GM23248 (cell line): Measurements from ENCODE around the gene NYNRIN. TPM values are rescaled to one million over a fixed set of nuclear protein-coding genes. Genes with fewer than 3 reads are reported as not detected.

Experiments
- DNase-seq: peaks from one replicate; pipeline ENCODE4 v3.0.0-alpha.2; 2015
- H2AFZ ChIP-seq: fragments of 200-600 bp; sonication (generic); 2 replicates; pipeline ENCODE4 v1.6.1; 2016; ENCODE audit warnings: antibody characterized with exemption
- H3F3A ChIP-seq: fragments of 200-600 bp; sonication (generic); 2 replicates; pipeline ENCODE4 v1.6.1; 2016; ENCODE audit warnings: mild to moderate bottlenecking, antibody characterized with exemption, mixed run types; ENCODE audit not compliant: insufficient read depth
- H3K27ac ChIP-seq: fragments of 200-600 bp; sonication (generic); 2 replicates; pipeline ENCODE4 v1.5.1; 2016; ENCODE audit warnings: mild to moderate bottlenecking
- H3K27me3 ChIP-seq: fragments of 200-600 bp; sonication (generic); replicated peaks from 2 replicates; pipeline ENCODE4 v1.6.1; 2016; ENCODE audit warnings: mild to moderate bottlenecking; ENCODE audit not compliant: insufficient read depth
- H3K36me3 ChIP-seq: fragments of 200-600 bp; sonication (generic); 2 replicates; pipeline ENCODE4 v1.6.1; 2016; ENCODE audit warnings: low read depth, mild to moderate bottlenecking
- H3K4me1 ChIP-seq: fragments of 200-600 bp; sonication (generic); 2 replicates; pipeline ENCODE4 v1.6.1; 2016; ENCODE audit warnings: mild to moderate bottlenecking; ENCODE audit not compliant: insufficient read depth
- H3K4me2 ChIP-seq: fragments of 200-600 bp; sonication (generic); one replicate; pipeline ENCODE4 v1.6.1; 2016; ENCODE audit warnings: mild to moderate bottlenecking; ENCODE audit not compliant: unreplicated experiment
- H3K4me3 ChIP-seq: fragments of 200-600 bp; sonication (generic); 2 replicates; pipeline ENCODE4 v1.5.1; 2016; ENCODE audit warnings: mild to moderate bottlenecking
- H3K79me2 ChIP-seq: fragments of 200-600 bp; sonication (generic); 2 replicates; pipeline ENCODE4 v1.6.1; 2016; ENCODE audit warnings: mild to moderate bottlenecking; ENCODE audit not compliant: insufficient read depth
- H3K9ac ChIP-seq: fragments of 200-600 bp; sonication (generic); 2 replicates; pipeline ENCODE4 v1.6.1; 2016; ENCODE audit warnings: mild to moderate bottlenecking
- H3K9me2 ChIP-seq: fragments of 200-600 bp; sonication (generic); 2 replicates; pipeline ENCODE4 v1.6.1; 2016; ENCODE audit warnings: mixed run types, mild to moderate bottlenecking, moderate library complexity; ENCODE audit not compliant: insufficient read depth
- H3K9me3 ChIP-seq: fragments of 200-600 bp; sonication (generic); one replicate; pipeline ENCODE4 v1.6.1; 2017; ENCODE audit warnings: low read depth
- H4K20me1 ChIP-seq: fragments of 200-600 bp; sonication (generic); 2 replicates; pipeline ENCODE4 v1.6.0; 2016; ENCODE audit not compliant: insufficient read depth
- EZH2 ChIP-seq: fragments of 200-600 bp; sonication (generic); IDR thresholded peaks from 2 replicates; pipeline ENCODE4 v1.6.1; 2018; ENCODE audit warnings: antibody characterized with exemption, mild to moderate bottlenecking; ENCODE audit not compliant: insufficient read depth, poor library complexity, severe bottlenecking
- EZH2phosphoT487 ChIP-seq: fragments of 200-600 bp; sonication (generic); IDR thresholded peaks from 2 replicates; pipeline ENCODE4 v1.6.1; 2018; ENCODE audit warnings: antibody characterized with exemption, moderate library complexity, mild to moderate bottlenecking, low read depth; ENCODE audit not compliant: insufficient read depth
- WGBS, 2 experiments: methylation state at CpG; one replicate each; pipeline ENCODE4 v1.1.6; 2015 to 2017; ENCODE audit warnings: low lambda C conversion rate in 2 of 2, low coverage in 1 of 2; ENCODE audit errors: missing lambda C conversion rate in 2 of 2; 5-methylcytosine and 5-hydroxymethylcytosine counted together
- in situ Hi-C: fragments of 300-500 bp; cut with MboI; formaldehyde crosslinking; loops from 2 replicates; pipeline ENCODE4 v1.15.0; 2020
- polyA plus RNA-seq: library from polyadenylated mRNA; unstranded; fragments of >200 nt; fragmentation: Nextera tagmentation; extraction: Ambion mirVana; gene quantifications from 2 replicates; pipeline ENCODE4 v1.2.1, GENCODE V29; 2016
- total RNA-seq: library from RNA; depleted of rRNA; stranded (reverse); fragments of >200 nt; shearing (Covaris generic); gene quantifications from 2 replicates; pipeline ENCODE4 v1.2.3, GENCODE V29; 2014

NYNRIN gene
- total and polyA plus RNA-seq, 2 experiments from 2014 or later, result 2.2 to 4.4 TPM

DNA sequence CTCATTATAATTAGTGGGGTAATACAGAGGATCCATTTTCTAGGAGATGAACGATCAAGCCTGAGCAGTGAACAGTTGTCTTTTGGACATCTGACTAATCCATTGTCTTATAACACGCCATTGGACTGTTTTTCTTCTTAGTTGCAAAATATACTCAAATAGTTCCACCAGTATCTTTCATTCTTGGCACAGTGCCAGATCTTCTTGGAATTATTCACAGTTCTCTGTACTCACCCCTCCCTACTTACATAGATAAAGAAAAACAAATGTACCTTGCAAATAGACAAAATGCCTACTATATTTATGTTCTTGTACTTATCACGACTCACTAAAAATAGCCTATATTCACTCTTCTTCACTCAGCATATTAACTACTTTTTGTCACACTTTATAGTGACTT is 26.9 kb downstream of the NYNRIN start:
- peak overlapping the region; percentile 78 for H3K27ac ChIP-seq
- peak overlapping the region; percentile 37; the same call in 1 of the 2 replicates for H3K9ac ChIP-seq
- H3K4me3 ChIP-seq, result no peak overlapping the region
- H3K79me2 ChIP-seq, result peaks cover 5% of the 10 kb centered on the region
- peak overlapping the region; percentile 68 for H2AFZ ChIP-seq
- no peaks in the 10 kb centered on the region for H4K20me1 ChIP-seq
- no peaks in the 10 kb centered on the region for H3K27me3 ChIP-seq
- WGBS, 2 experiments, result 6 to 14% methylated on average over 3 of the region's 3 CpGs
- H3F3A ChIP-seq, result peaks cover 28% of the 10 kb centered on the region
- peak overlapping the region; percentile 31 for H3K4me2 ChIP-seq
- DNase-seq, result peak; percentile 93
- no peaks in the 10 kb centered on the region for H3K36me3 ChIP-seq
- peaks cover 24% of the 10 kb centered on the region for H3K4me1 ChIP-seq
- no peaks in the 10 kb centered on the region for H3K9me2 ChIP-seq
- in situ Hi-C loops, result no loop called here
- no peaks in the 10 kb centered on the region for H3K9me3 ChIP-seq
- no peak for TF ChIP-seq EZH2phosphoT487
- no peak for TF ChIP-seq EZH2

DNA sequence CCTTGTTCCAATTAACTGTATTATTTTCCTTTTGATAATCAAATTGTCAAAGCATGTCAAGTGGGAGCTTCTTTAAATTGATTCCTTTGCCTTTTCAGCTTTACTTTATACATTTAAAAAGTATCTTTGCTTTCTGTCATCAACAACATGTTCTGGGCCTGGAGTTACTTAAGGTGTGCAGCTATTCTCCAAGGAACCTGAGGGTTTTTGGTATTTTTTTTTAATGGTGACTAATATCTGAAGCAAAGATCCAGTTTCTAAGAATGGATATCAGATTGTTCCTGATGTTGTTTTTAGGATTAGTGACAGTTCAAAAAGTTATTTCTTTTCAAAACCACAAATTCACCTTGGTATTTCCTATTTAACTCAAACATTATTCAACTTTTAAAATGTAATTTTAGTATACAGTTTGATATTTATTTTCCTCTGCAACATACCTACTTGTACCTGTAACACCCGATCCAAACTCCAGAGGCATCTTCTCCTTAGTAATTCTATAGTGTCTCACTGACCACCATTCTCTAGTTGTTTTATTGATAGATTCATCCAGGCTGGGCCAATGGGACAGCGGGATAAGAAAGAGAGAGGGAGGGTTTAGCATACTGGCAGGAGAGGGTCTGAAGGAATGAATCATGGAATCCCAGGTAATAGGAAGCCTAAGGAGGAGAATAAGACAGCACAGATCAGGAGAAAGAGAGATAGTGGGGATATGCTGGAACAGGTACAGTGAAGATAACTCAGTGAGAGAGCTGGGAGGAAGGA is 27.5 kb downstream of the NYNRIN start:
- no peak for DNase-seq
- no peaks in the 10 kb centered on the region for H3K27me3 ChIP-seq
- peaks cover 28% of the 10 kb centered on the region for H3K4me1 ChIP-seq
- H3K27ac ChIP-seq, result peak overlapping the region; percentile 78; the same call in 1 of the 2 replicates
- H3K9ac ChIP-seq, result no peak overlapping the region
- H3F3A ChIP-seq, result peaks cover 33% of the 10 kb centered on the region
- in situ Hi-C loops, result no loop called here
- no peak overlapping the region for H2AFZ ChIP-seq
- no peak for TF ChIP-seq EZH2
- no peak for TF ChIP-seq EZH2phosphoT487
- no peaks in the 10 kb centered on the region for H3K36me3 ChIP-seq
- H4K20me1 ChIP-seq, result no peaks in the 10 kb centered on the region
- 93 to 97% methylated on average over 2 of the region's 2 CpGs for WGBS, 2 experiments
- peak overlapping the region; percentile 22 for H3K4me2 ChIP-seq
- no peaks in the 10 kb centered on the region for H3K9me2 ChIP-seq
- H3K79me2 ChIP-seq, result peaks cover 11% of the 10 kb centered on the region
- no peak overlapping the region for H3K4me3 ChIP-seq
- H3K9me3 ChIP-seq, result no peaks in the 10 kb centered on the region

DNA sequence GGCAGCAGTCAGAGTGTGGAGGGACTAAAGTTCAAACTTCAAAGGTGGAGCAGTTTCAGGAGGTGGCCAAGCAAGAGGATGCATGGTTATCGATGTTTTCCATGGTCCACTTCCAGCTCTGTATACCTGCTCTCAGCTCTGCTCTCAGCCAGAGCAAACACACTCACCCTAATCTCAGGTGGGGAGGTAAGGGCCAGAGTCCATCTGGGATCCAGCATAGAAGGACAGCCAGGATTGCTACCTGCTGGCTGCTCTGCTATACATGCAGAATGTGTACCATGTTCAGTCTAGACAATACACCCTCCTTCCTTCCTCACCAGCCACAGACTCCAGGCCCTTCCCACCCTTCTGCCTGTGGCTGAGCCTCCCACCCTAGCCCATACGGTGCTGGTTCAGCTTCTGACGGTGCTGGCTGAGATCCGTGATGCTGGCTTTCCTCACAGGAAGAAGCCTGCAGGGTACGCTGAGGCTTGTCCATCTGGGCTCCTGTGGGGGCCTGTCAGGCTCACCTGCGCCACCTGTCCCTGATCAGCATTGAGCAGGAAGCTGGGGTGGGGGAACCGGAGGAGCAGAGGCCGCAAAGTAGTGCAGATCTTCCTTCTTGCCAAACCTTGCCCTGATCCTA is 28.2 kb downstream of the NYNRIN start:
- Histone ChIP-seq H3K4me1 (peaks cover 32% of the 10 kb centered on the region), H3K9me2 (no peaks in the 10 kb centered on the region), H3K79me2 (peaks cover 18% of the 10 kb centered on the region), H3K27me3 (no peaks in the 10 kb centered on the region), H3K9me3 (no peaks in the 10 kb centered on the region), H4K20me1 (no peaks in the 10 kb centered on the region), H3K36me3 (no peaks in the 10 kb centered on the region), H3F3A (peaks cover 35% of the 10 kb centered on the region), H3K27ac (no peak overlapping the region), H3K4me2 (no peak overlapping the region), H3K4me3 (no peak overlapping the region), H2AFZ (no peak overlapping the region), H3K9ac (no peak overlapping the region)
- TF ChIP-seq EZH2phosphoT487, result no peak
- TF ChIP-seq EZH2, result no peak
- 79 to 86% methylated on average over 8 of the region's 8 CpGs for WGBS, 2 experiments
- no peak for DNase-seq
- in situ Hi-C loops, result no loop called here

DNA sequence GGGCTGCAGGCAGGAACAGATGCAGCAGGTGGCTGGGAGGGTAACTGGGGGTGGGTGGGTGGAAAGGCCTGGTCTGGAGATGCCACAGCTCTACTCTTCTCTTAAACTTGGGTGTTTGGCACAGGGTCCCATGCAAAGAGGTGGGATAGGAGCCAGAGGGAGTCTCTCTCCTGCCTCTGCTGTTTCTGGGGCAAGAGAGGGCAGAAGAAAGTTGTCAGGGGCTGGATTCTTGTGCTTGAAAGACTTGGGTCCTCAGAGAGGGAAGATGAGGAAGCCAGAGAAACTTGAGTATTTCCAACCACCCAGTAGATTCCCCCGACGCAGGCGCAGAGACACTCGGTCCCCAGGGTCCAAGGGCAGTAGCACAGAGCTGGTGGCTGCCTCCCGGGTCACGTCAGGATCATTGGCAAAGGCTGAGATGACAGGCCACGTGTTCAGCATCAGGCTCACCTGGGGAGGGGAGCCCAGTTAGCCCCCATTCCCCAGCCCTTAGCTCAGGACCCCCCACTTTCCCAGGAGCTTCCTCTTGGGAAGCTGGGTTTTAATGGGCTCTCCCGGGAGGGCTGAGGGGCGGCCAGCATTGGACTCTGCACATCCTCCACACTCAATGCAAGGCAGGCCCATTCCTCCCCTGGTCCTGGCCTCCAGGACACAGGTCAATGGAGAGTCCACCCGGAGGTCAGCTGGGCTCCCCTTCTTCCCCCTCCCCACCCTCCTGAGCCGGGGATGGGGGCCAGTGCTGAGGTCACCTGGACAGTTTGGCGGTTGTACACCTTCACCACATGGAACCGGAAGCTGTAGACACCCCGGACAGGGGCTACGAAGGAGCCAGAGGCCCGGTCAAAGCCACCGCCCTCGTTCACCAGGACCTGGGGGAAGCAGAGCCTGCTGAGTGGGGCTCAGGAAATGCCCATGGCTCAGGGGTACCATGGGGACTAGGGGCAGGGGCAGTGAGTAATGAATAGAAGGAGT is 29.0 kb downstream of the NYNRIN start:
- H3K79me2 ChIP-seq, result peaks cover 26% of the 10 kb centered on the region
- no peak overlapping the region for H3K4me3 ChIP-seq
- no peak for TF ChIP-seq EZH2
- TF ChIP-seq EZH2phosphoT487, result no peak
- no peaks in the 10 kb centered on the region for H3K9me2 ChIP-seq
- DNase-seq, result no peak
- peaks cover 40% of the 10 kb centered on the region for H3K4me1 ChIP-seq
- peaks cover under 1% of the 10 kb centered on the region; the same call in 1 of the 2 replicates for H3K36me3 ChIP-seq
- H3K27me3 ChIP-seq, result no peaks in the 10 kb centered on the region
- H3K4me2 ChIP-seq, result no peak overlapping the region
- in situ Hi-C loops, result no loop called here
- no peaks in the 10 kb centered on the region for H3K9me3 ChIP-seq
- WGBS, 2 experiments, result 78 to 80% methylated on average over 17 to 18 of the region's 18 CpGs
- no peak overlapping the region for H2AFZ ChIP-seq
- peaks cover 36% of the 10 kb centered on the region for H3F3A ChIP-seq
- no peak overlapping the region for H3K9ac ChIP-seq
- H4K20me1 ChIP-seq, result no peaks in the 10 kb centered on the region
- no peak overlapping the region for H3K27ac ChIP-seq
